HFF-Myc (cell line): ENCODE data around the gene USP9X.
"Not testable (repeated sequence)": the region's sequence is repeated elsewhere in the genome, so short reads cannot be mapped to it uniquely, and the experiment has no call there.

Source experiments
- DNase-seq: peaks from one replicate; pipeline ENCODE4 v3.0.0-alpha.2; 2011; ENCODE audit warnings: low read depth; ENCODE audit errors: extremely low read depth
- H3K4me3 ChIP-seq: replicated peaks from 2 replicates; pipeline ENCODE4 v1.5.1; 2011; ENCODE audit warnings: low read depth, mild to moderate bottlenecking, control low read depth, low read length
- TF ChIP-seq, protein P1 (sequence below): IDR thresholded peaks from 2 replicates; pipeline ENCODE4 v1.5.1; 2012; ENCODE audit warnings: mild to moderate bottlenecking, low read depth, low read length, control low read depth; ENCODE audit errors: missing control alignments

The USP9X gene

DNA sequence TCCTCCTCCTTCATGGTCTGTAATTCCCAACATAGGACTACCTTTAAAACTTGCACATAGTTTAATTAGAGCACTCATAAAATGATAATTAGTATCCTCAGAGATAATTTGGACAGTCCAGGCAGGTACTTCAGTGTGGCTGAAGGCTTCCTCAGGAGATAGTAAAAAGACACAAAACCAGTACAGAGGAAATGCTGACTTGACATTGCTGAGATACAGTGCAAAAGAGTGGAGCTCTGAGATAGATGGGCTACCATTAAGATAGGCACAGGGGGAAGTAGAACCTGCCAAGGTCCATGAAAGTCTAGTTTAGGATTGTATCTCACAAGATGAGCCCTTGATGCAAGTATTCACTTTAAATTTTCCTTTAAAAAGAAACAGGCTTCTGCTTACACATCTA lies 91.0 kb downstream of the USP9X start:
- TF ChIP-seq, protein P1, sequence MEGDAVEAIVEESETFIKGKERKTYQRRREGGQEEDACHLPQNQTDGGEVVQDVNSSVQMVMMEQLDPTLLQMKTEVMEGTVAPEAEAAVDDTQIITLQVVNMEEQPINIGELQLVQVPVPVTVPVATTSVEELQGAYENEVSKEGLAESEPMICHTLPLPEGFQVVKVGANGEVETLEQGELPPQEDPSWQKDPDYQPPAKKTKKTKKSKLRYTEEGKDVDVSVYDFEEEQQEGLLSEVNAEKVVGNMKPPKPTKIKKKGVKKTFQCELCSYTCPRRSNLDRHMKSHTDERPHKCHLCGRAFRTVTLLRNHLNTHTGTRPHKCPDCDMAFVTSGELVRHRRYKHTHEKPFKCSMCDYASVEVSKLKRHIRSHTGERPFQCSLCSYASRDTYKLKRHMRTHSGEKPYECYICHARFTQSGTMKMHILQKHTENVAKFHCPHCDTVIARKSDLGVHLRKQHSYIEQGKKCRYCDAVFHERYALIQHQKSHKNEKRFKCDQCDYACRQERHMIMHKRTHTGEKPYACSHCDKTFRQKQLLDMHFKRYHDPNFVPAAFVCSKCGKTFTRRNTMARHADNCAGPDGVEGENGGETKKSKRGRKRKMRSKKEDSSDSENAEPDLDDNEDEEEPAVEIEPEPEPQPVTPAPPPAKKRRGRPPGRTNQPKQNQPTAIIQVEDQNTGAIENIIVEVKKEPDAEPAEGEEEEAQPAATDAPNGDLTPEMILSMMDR, result no peak
- no peak overlapping the region for H3K4me3 ChIP-seq
- DNase-seq, result no peak

DNA sequence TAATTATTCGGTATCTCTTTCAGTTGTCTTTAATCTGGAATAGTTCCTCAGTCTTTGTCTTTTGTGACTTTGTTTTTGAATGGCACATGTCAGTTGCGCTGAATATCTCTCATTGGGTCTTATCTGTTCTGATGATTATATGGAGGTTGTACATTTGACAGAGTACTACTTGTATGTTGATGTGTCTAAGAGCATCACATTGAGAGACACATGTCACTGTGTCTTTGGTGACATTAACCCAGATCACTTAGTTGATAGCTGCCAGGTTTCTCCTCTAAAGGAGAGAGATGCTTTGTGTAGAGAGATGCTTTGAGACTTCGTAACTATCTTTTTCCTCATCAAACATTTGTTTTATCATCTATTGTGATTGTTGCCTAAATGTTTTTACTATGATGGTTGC lies 92.1 kb downstream of the USP9X start:
- H3K4me3 ChIP-seq, result no peak overlapping the region
- TF ChIP-seq, protein P1, result no peak
- DNase-seq, result no peak

DNA sequence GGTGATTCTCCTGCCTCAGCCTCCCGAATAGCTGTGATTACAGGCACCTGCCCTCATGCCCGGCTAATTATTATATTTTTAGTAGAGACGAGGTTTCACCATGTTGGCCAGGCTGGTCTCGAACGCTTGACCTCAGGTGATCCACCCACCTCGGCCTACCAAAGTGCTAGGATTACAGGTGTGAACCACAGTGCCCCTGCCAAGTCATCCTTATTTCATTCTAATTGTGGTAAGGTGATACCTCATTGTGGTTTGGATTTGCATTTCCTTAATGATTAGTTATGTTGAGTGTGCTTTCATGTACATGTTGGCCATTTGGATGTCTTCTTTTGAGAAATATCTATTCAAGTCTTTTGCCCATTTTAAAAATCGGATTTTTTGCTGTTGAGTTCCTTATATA lies 93.0 kb downstream of the USP9X start:
- DNase-seq, result no peak
- no peak overlapping the region for H3K4me3 ChIP-seq
- TF ChIP-seq, protein P1, result no peak

DNA sequence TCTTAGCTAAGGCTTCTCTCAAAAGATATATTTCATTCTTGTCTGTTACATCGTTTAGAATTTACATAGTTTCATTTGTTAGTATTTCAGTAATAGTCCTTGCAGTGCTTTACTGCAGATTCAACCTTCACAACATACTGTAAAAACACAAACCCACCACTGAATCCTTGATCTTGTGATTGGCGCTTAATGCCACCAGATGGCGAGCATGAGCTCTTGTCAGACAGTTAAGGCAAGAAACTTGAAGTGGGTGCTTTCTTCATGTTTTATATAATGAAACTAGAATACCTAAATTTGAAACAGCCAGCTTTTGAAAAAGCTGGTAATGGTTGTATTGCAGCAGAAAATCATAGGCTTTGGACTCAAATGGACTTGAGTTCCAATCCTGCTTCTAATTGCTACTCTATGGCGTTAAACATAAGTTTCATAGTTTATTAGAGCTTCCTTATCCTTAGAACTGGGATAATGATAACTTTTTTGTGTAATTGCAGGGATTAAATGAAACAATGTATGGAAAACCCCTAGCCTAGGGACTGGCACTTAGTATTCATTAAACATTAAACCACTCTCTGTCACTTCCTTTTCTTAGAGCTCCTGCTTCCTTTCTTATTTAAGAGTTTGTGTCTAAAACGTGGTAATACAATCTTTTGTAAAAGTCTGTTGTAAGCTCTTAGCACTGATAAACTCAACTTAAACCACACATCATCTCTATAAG lies 95.1 kb downstream of the USP9X start:
- no peak overlapping the region for H3K4me3 ChIP-seq
- peak; percentile 31 for DNase-seq
- TF ChIP-seq, protein P1, result peak; percentile 62

DNA sequence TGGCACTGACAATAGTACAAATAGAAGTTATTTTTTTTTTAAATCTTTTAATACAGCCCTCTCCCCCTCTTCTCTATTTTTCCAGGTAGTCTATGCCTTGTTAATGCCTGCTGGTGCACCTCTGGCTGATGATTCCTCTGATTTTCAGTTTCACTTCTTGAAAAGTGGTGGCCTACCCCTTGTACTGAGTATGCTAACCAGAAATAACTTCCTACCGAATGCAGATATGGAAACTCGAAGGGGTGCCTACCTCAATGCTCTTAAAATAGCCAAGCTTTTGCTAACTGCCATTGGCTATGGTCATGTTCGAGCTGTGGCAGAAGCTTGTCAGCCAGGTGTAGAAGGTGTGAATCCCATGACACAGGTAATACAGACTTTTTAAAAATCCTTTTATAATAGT lies 99.1 kb downstream of the USP9X start:
- no peak overlapping the region for H3K4me3 ChIP-seq
- DNase-seq, result no peak
- TF ChIP-seq, protein P1, result no peak

DNA sequence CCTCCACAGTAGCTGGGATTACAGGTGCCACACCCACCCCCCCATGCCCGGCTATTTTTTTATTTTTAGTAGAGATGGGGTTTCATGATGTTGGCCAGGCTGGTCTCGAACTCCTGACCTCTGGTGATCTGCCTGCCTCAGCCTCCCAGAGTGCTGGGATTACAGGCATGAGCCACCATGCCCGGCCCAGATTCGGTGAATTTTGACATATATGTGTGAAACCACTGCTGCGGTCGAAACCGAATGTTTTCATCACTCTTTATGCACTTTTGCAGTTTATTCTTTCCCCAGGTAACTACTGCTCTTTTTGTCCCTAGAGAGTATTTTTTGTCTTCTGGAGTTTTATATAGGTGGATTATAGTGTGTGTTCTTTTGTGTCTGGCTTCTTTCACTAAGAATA lies 101.7 kb downstream of the USP9X start:
- not testable (repeated sequence) for H3K4me3 ChIP-seq, DNase-seq

DNA sequence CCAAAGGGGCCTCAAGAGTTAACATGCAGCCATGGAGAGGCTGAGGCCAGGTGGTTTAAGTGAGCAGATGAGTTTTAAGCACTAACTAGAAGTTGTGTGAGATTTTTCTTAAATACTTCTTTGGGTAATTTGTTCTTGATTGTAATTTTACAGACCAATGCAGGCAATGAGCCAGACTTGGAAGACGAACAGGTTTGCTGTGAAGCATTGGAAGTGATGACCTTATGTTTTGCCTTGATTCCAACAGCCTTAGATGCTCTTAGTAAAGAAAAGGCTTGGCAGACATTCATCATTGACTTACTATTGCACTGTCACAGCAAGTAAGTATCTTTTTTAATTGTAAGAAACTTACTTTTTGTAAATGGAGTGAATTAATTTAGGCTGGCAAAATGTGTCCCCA lies 103.9 kb downstream of the USP9X start:
- no peak overlapping the region for H3K4me3 ChIP-seq
- no peak for DNase-seq
- TF ChIP-seq, protein P1, result no peak
